ENCODE measurements around the gene ITGA5.

DNA sequence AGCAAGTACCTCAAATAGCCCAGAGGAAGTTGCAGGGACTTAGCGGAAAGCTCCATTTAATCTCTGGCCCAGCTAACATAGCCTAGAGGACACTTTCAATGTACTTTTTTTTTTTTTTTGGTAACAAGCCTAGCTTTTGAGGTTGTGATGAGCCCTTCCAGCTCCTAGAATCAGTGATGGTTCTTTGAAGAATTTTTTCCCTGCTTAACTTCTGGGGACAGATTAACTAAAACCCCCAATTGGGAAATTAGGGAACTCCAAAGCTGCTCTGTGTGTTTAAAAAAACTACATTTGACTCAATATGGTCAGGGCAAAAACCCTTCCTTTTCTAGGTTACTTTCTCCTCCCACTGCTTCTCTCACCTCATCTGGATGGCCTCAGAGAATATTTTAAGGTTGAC is 23.9 kb upstream of the ITGA5 start:
- TF ChIP-seq, protein P1, sequence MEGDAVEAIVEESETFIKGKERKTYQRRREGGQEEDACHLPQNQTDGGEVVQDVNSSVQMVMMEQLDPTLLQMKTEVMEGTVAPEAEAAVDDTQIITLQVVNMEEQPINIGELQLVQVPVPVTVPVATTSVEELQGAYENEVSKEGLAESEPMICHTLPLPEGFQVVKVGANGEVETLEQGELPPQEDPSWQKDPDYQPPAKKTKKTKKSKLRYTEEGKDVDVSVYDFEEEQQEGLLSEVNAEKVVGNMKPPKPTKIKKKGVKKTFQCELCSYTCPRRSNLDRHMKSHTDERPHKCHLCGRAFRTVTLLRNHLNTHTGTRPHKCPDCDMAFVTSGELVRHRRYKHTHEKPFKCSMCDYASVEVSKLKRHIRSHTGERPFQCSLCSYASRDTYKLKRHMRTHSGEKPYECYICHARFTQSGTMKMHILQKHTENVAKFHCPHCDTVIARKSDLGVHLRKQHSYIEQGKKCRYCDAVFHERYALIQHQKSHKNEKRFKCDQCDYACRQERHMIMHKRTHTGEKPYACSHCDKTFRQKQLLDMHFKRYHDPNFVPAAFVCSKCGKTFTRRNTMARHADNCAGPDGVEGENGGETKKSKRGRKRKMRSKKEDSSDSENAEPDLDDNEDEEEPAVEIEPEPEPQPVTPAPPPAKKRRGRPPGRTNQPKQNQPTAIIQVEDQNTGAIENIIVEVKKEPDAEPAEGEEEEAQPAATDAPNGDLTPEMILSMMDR (IDR thresholded peaks at IDR 0.05) = no peak
- no peak for TF ChIP-seq POLR2AphosphoS5 (IDR thresholded peaks at IDR 0.05)
- no peak for TF ChIP-seq POLR2A (IDR thresholded peaks at IDR 0.05)

Measured in prostate gland (tissue), 2 donors.